GM15510 (cell line): ENCODE data around the gene CEP78.

Experiments
- POLR2A ChIP-seq: IDR thresholded peaks from 3 replicates; pipeline ENCODE4 v1.6.1; 2011; ENCODE audit warnings: borderline replicate concordance; ENCODE audit not compliant: insufficient read length; ENCODE audit errors: extremely low read depth

Gene CEP78

GRCh38 chr9:78292716-78293497, 57.0 kb downstream of the CEP78 start:
- no peak for TF ChIP-seq POLR2A

DNA sequence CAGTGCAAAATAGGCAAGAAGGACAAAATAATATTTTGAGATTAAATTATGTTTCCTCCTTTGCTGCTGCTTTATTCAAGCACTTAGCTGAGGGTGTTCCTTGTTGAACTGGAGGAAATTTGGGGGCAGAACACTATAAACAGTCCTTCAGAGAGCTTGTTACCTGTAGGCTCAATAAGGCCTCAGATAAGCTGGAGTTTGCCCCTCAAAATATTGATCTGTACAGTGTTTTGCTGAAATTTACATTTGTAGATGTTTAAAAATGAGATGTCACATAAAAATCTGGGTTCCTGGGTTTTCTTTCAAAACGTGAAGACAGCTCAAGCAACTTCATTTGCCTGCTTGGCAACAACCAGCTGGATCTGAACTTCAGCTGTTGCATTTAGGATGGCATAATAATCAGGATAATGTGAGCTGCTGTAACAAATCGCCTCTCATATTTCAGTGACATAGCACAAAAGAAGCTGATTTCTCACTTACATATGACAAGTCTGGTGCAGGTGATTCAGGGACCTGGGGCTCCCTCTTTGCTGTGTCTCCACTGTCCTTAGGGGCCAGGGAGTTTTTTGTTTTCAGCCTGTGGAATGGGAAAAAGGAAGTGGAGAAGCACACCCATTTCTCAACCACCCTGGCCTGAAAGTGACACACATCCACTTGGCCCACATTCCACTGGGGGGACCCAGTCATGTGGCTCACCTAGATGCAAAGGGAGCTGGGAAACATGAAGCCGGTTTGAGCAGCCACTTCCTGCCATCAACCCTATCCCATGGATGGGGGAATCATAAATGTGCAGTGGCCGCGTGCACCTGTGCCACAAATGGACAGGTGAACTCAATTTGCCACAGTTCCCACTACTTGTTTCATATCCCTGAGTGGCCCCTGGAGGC, 58.7 kb downstream of the CEP78 start:
- TF ChIP-seq POLR2A: no peak

GRCh38 chr9:78295177-78295575, 59.3 kb downstream of the CEP78 start:
- no peak for TF ChIP-seq POLR2A

DNA sequence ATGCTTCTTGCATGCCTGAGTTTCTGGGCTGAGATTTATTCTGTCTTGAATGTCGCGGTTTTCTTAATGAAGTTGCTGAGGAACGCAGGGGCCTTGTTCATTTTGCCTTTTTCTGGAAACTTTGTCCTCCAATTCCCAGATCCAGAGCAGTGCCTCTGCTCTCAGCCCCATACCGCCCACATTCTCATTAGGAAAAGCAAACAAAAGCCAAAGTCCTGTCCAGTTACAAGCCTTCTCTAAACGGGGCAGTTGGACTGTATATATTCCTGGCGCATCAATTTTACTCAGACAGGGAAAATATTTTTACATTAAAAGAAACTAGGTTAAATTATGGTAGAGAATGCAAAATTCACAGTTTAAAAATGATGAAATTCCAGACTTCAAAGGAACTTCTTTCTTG, 59.9 kb downstream of the CEP78 start:
- no peak for TF ChIP-seq POLR2A

GRCh38 chr9:78296201-78296892, 60.5 kb downstream of the CEP78 start:
- TF ChIP-seq POLR2A: no peak

DNA sequence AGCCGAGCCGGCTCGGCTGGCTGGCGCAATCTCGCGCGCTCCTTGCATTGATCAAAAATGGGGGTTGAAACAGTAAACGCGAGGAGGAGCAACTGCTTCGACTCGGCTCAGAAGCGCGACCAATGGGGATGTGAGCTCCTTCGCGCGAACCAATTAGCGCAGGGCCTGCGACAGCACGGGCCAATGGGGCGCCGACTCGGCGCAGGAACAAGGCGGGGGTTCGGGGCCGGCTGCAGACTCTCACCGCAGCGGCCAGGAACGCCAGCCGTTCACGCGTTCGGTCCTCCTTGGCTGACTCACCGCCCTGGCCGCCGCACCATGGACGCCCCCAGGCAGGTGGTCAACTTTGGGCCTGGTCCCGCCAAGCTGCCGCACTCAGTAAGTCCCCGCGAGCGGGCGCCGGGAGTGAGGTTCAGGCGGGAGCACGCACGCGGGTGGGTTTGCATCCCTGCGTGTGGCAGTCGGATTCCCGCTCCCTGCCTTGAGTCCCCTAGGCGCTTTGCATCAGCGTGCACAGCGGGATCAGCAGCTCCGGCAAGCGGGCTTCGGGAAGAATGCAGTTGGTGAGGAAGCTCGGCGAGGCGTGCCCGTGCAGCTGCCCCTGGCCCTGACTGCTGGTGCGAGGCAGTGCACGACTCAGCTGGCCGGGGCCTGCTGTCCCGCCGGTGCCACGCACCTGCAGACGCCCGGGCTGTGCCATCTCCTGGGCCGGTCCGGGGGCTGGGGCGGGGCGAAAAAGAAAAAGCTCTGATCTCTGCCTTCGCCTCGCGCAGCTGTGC, 61.2 kb downstream of the CEP78 start, which contains the start of gene PSAT1:
PSAT1 (plus strand) TSS at position 233 of the 779 bp plus-strand sequence; CDS start at position 319, 86 bp downstream.
- TF ChIP-seq POLR2A: peak; percentile 63

DNA sequence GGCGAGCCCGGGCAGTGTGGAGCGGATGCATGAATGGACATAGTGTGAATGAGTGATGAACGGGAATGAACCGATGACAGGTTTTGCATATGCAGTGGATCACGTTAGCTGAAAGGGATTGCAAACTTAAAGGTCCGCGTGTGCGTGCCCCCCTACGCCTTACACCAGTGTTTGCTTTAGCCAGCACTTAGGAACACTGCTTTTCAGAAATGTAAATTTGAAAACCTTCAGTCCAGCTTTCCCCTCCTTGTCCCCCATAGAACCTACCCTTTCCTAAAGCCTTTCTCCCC, 61.7 kb downstream of the CEP78 start:
- TF ChIP-seq POLR2A: peak; percentile 23

DNA sequence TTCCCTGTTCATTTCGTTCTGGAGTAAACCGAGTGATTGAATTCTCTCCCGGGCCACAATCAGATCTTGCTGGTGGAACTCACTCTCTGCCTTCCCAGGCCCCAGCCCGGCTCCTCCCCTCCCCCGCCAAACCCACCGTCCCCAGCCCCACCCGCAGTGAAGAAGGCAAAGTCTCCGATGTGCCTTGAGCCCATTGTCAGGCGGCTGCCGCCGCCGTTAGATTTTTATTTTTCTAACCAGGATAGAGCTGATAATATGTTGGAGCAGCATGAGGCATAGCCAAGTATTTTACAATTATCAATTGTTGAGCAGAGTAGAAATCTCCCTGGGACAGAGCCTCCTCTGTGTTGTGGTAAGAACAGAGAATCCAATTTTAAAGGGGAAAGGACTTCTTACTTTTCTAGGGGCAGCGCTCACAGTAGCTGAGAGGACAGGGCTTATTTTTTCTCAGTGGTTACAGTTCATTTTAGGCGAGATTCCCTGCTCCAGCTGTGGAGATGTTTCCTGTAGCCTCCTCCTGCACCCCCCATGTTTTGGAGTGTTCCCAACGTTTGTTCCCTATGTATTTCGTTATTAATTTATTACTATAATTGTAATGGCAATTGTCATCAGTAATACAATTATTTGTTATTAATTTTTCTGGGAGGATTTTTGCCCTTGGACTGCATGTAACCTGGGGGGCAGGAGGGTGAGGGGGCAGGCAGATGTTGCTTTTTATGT, 62.3 kb downstream of the CEP78 start:
- TF ChIP-seq POLR2A: no peak

- no peak for TF ChIP-seq POLR2A
Measured at GRCh38 chr9:78300209-78300608, 64.3 kb downstream of the CEP78 start.

DNA sequence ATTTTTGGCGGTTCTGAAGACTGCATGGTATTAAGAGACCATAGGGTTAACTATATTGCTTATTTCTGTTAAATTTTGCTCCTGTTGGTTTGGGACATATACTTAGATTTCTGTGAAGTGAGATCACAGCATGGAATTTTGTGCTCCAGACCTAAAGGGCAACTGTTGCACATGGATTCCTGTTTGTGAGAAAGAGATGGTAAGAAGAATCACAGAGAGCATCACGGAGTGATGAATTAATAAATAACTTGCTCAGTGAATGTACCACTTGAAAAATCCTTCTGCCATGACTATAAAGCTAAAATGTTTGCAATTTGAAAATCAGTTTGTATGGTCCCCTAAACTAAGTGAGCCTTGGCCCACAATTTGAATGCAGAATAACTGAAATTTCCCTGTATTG, 65.6 kb downstream of the CEP78 start:
- no peak for TF ChIP-seq POLR2A

DNA sequence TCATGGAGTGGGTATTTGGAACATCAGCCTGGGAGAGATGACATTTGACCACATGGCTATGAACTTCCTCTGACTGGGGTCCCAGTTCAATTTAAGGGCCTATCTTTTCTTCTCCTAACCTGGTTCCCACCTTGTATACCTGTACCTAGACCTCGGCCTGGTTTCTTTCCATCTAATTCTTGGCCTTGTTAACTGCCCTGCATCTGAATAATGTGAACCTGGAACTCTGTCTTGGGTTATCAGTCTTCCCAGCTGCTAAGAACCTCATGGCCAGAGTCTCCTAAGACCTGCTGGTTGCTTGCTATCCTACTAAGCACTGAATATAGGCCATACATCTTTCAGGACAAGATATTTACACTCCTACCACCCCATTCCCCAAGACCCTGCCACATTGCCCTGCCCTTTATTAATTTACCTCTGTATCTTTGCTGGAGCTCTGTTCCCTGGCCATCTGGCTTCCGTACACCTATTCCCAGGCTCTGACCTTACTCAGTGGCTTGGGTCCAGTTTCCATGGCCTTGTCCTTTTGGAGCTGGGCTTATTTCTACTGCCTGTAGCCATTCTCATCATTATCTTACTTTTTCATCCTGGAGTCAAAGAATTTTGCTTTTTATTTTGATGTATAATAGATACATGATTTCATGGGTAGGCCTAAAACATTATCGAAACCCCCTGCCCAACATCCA, 67.6 kb downstream of the CEP78 start:
- TF ChIP-seq POLR2A: no peak

- TF ChIP-seq POLR2A: no peak
Measured at GRCh38 chr9:78304357-78304756, 68.5 kb downstream of the CEP78 start.
